K562 (cell line): Measurements from ENCODE around the gene PPHLN1. TPM values are rescaled to one million over a fixed set of nuclear protein-coding genes. Genes with fewer than 3 reads are reported as not detected.

Experiments used
- ATAC-seq: fragments of 200-7000 bp; cut with Tn5 transposase; 3 replicates; pipeline ENCODE4 v1.9.1; 2020; ENCODE audit warnings: moderate library complexity
- BruUV-seq: library from RNA; stranded (reverse); fragments of 400-500 nt; replicated peaks from 2 replicates; lab custom pipeline; 2021; lab: Mats Ljungman, UMichigan
- CTCF ChIA-PET: fragments of 300-600 bp; formaldehyde crosslinking; extraction: SDS; loops from one replicate; lab custom pipeline; 2021; ENCODE audit warnings: low intra/inter-chr PET ratio; lab: Yijun Ruan, JAX
- POLR2A ChIA-PET: fragments of 300-600, 350-650 bp; sonication (Branson Sonifier 250); formaldehyde crosslinking; extraction: SDS; loops from one replicate; lab custom pipeline; 2021; ENCODE audit warnings: antibody characterized with exemption, inconsistent platforms; lab: Yijun Ruan, JAX
- DNase-seq, 4 experiments: peaks; one replicate each; pipeline versions ENCODE4 v3.0.0 to v3.0.0-alpha.2; 2011 to 2018; ENCODE audit warnings: low spot score in 3 of 4, mixed read lengths in 3 of 4; ENCODE audit errors: extremely low read depth in 1 of 4
- FAIRE-seq: peaks from 2 replicates; lab custom pipeline; 2011; peaks lifted over from hg19 to GRCh38; lab: Jason Lieb, UNC
- H2AFZ ChIP-seq: 2 replicates; pipeline ENCODE4 v1.6.0; 2011; ENCODE audit warnings: low read depth, low read length, control low read depth, inconsistent platforms
- H3K27ac ChIP-seq: fragments of 200-600 bp; 3 replicates; pipeline ENCODE4 v1.8.0; 2011; ENCODE audit warnings: low read depth, mild to moderate bottlenecking, control low read depth, inconsistent platforms, low read length, moderate library complexity, mixed read lengths; ENCODE audit errors: extremely low read depth
- H3K27me3 ChIP-seq, 2 experiments: fragments of 300-600 bp in 1 of 2; 2 replicates in 1 of 2; 3 replicates in 1 of 2; pipeline versions ENCODE4 v1.6.0 to v1.8.0; 2011; ENCODE audit warnings: inconsistent platforms in 2 of 2, low read length in 2 of 2, mild to moderate bottlenecking in 1 of 2, mixed read lengths in 1 of 2, moderate library complexity in 1 of 2; ENCODE audit not compliant: control insufficient read depth in 2 of 2, insufficient read depth in 2 of 2
- H3K36me3 ChIP-seq: fragments of 300-600 bp; 3 replicates; pipeline ENCODE4 v1.8.0; 2011; ENCODE audit warnings: mild to moderate bottlenecking, low read length, inconsistent platforms; ENCODE audit not compliant: control insufficient read depth, insufficient read depth
- H3K4me1 ChIP-seq, 2 experiments: fragments of 200-600 bp in 1 of 2; replicated peaks in 1 of 2; 2 replicates in 1 of 2; 3 replicates in 1 of 2; pipeline versions ENCODE4 v1.5.1 to v1.8.0; 2011; ENCODE audit warnings: inconsistent platforms in 2 of 2, low read length in 2 of 2, mild to moderate bottlenecking in 1 of 2, mixed read lengths in 1 of 2, moderate library complexity in 1 of 2; ENCODE audit not compliant: control insufficient read depth in 2 of 2, insufficient read depth in 2 of 2
- H3K4me2 ChIP-seq: 2 replicates; pipeline ENCODE4 v1.6.1; 2011; ENCODE audit warnings: low read length, control low read depth, inconsistent platforms, mixed read lengths; ENCODE audit not compliant: insufficient read depth
- H3K4me3 ChIP-seq: fragments of 200-600 bp; sonication (generic), shearing (Covaris generic); 2 replicates; pipeline ENCODE4 v1.5.1; 2016; ENCODE audit warnings: control low read depth, inconsistent platforms
- H3K79me2 ChIP-seq: fragments of 200-600 bp; 3 replicates; pipeline ENCODE4 v1.8.0; 2011; ENCODE audit warnings: low read length, inconsistent platforms; ENCODE audit not compliant: control insufficient read depth, insufficient read depth
- H3K9ac ChIP-seq, 2 experiments: 2 replicates each; pipeline versions ENCODE4 v1.6.0 to v1.6.1; 2011; ENCODE audit warnings: low read depth in 2 of 2, low read length in 2 of 2, control low read depth in 1 of 2, inconsistent platforms in 1 of 2, mild to moderate bottlenecking in 1 of 2, mixed read lengths in 1 of 2; ENCODE audit not compliant: insufficient read depth in 1 of 2
- H3K9me1 ChIP-seq: one replicate; pipeline ENCODE4 v1.6.0; 2011; ENCODE audit warnings: inconsistent platforms, mild to moderate bottlenecking, low read length, moderate library complexity; ENCODE audit not compliant: control insufficient read depth, insufficient read depth
- H3K9me3 ChIP-seq: replicated peaks from 2 replicates; pipeline ENCODE4 v1.5.1; 2011; ENCODE audit warnings: low read depth, low read length, inconsistent platforms; ENCODE audit not compliant: control insufficient read depth, insufficient read depth
- H4K20me1 ChIP-seq: replicated peaks from 2 replicates; pipeline ENCODE4 v1.6.1; 2011; ENCODE audit warnings: low read length, inconsistent platforms, mixed read lengths; ENCODE audit not compliant: control insufficient read depth, insufficient read depth
- C11orf30 ChIP-seq: fragments of 450-650 bp; IDR thresholded peaks from 2 replicates; pipeline ENCODE4 v1.6.1; 2016; ENCODE audit warnings: low read depth, mild to moderate bottlenecking
- CAMTA2 ChIP-seq: fragments of 250-450 bp; sonication (Bioruptor Pico); conservative IDR thresholded peaks from 2 replicates; pipeline ENCODE4 v1.5.1; 2022
- HDAC6 ChIP-seq: IDR thresholded peaks from 2 replicates; pipeline ENCODE4 v1.6.1; 2012; ENCODE audit warnings: low read depth, mild to moderate bottlenecking, control low read depth, inconsistent platforms, low read length, moderate library complexity
- HINFP ChIP-seq: fragments of 450-650 bp; conservative IDR thresholded peaks from 2 replicates; pipeline ENCODE4 v1.6.1; 2016; ENCODE audit warnings: missing genetic modification characterization, low read depth, mild to moderate bottlenecking, control low read depth, missing compliant biosample characterization
- MAFK ChIP-seq: IDR thresholded peaks from 2 replicates; pipeline ENCODE4 v1.6.1; 2011; ENCODE audit warnings: low read length, improper control_type of control experiment
- MYC ChIP-seq, 2 experiments: fragments of 250-450 bp in 1 of 2; sonication (Bioruptor Pico) in 1 of 2; IDR thresholded peaks; 2 replicates each; pipeline versions ENCODE4 v1.5.1 to v1.6.1; 2012 to 2021; ENCODE audit warnings: low read depth in 2 of 2, borderline replicate concordance in 1 of 2, improper control_type of control experiment in 1 of 2, low read length in 1 of 2, mild to moderate bottlenecking in 1 of 2, moderate library complexity in 1 of 2
- NCOA6 ChIP-seq: fragments of 450-650 bp; IDR thresholded peaks from 2 replicates; pipeline ENCODE4 v1.6.1; 2017; ENCODE audit warnings: mild to moderate bottlenecking
- NEUROD1 ChIP-seq: fragments of 150-350 bp; IDR thresholded peaks from 2 replicates; pipeline ENCODE4 v1.6.1; 2014; ENCODE audit warnings: borderline replicate concordance, low read length, low read depth; ENCODE audit not compliant: partially characterized antibody
- NR2F6 ChIP-seq: fragments of 450-650 bp; formaldehyde crosslinking; IDR thresholded peaks from 2 replicates; pipeline ENCODE4 v1.4.0; 2020; ENCODE audit warnings: mild to moderate bottlenecking
- RBFOX2 ChIP-seq: fragments of 200-400 bp; formaldehyde crosslinking; IDR thresholded peaks from 2 replicates; pipeline ENCODE4 v1.6.1; 2017; ENCODE audit warnings: low read depth, mild to moderate bottlenecking, low read length, moderate library complexity
- SIRT6 ChIP-seq: IDR thresholded peaks from one replicate; pipeline ENCODE4 v1.6.1; 2012; ENCODE audit warnings: low read depth, mild to moderate bottlenecking, control low read depth, inconsistent platforms, low read length, moderate library complexity
- TSC22D4 ChIP-seq: fragments of 450-650 bp; IDR thresholded peaks from 2 replicates; pipeline ENCODE4 v1.6.1; 2016; ENCODE audit warnings: missing genetic modification characterization, missing biosample characterization, control low read depth
- TSHZ1 ChIP-seq: fragments of 250-450 bp; sonication (Bioruptor Pico); IDR thresholded peaks from 2 replicates; pipeline ENCODE4 v1.4.0; 2020; ENCODE audit warnings: mild to moderate bottlenecking, moderate library complexity
- ZNF518B ChIP-seq: fragments of 250-450 bp; sonication (Bioruptor Pico); IDR thresholded peaks from 2 replicates; pipeline ENCODE4 v1.5.0; 2021; ENCODE audit warnings: mild to moderate bottlenecking, moderate library complexity
- in situ Hi-C: fragments of 300-500 bp; cut with MboI; formaldehyde crosslinking; loops from 4 replicates; pipeline ENCODE4 v1.15.0; 2018; ENCODE audit warnings: inconsistent platforms, mixed read lengths
- intact Hi-C: fragments of 100-400 bp; cut with micrococcal nuclease; formaldehyde crosslinking; loops from 2 replicates; pipeline ENCODE4 v1.14.2; 2022
- polyA plus RNA-seq, 8 experiments: library from polyadenylated mRNA; depleted of rRNA in 4 of 8; stranded (reverse) in 5 of 8; unstranded in 3 of 8; fragments of >200 nt; fragmentation: Nextera tagmentation in 2 of 8; fragmentation: Illumina TruSeq in 1 of 8; extraction: Ambion mirVana in 2 of 8; extraction: Trizol in 1 of 8; gene quantifications; 2 replicates each; pipeline versions ENCODE4 v1.2.1 to v1.2.3, GENCODE V29; 2011 to 2014; ENCODE audit warnings: inconsistent platforms in 1 of 8, missing spikeins in 1 of 8
- total RNA-seq, 7 experiments: library from RNA; depleted of rRNA in 6 of 7; stranded (reverse); fragments of >200 nt in 6 of 7; fragmentation: Illumina TruSeq in 2 of 7; extraction: Trizol in 2 of 7; gene quantifications; 2 replicates each; pipeline versions ENCODE4 v1.2.1 to v1.2.3, GENCODE V29; 2011 to 2021; ENCODE audit warnings: low replicate concordance in 1 of 7

PPHLN1 gene
- total and polyA plus RNA-seq, 9 of the 15 experiments (the other 6 are each of a cell fraction or from before 2014, with no cell fraction given) = 66.3 to 112 (median 93.6) TPM

GRCh38 chr12:42322567-42322966 is 3.4 kb upstream of the PPHLN1 start:
- FAIRE-seq = no peak
- H2AFZ ChIP-seq = no peak overlapping the region
- no peaks in the 10 kb centered on the region for H3K27me3 ChIP-seq
- CTCF ChIA-PET = no interaction called here
- intact Hi-C loops = no loop called here
- no peak overlapping the region for H3K9ac ChIP-seq
- peaks cover 6 to 10% of the 10 kb centered on the region in 2 experiments for H3K4me1 ChIP-seq
- peaks cover 16% of the 10 kb centered on the region for H3K36me3 ChIP-seq
- H4K20me1 ChIP-seq = no peaks in the 10 kb centered on the region; the same call in 1 of the 2 replicates
- no peaks in the 10 kb centered on the region for H3K9me3 ChIP-seq
- TF ChIP-seq ZNF518B (CRISPR knock-in tag) = no peak
- no peak for TF ChIP-seq HDAC6
- no peak for TF ChIP-seq CAMTA2 (CRISPR knock-in tag)
- TF ChIP-seq TSHZ1 (CRISPR knock-in tag) = no peak
- TF ChIP-seq HINFP (tag) = no peak
- TF ChIP-seq C11orf30 = no peak
- TF ChIP-seq RBFOX2 = no peak
- TF ChIP-seq TSC22D4 (tag) = no peak
- no peak for TF ChIP-seq NR2F6
- TF ChIP-seq SIRT6 = no peak
- no peak for TF ChIP-seq MAFK
- TF ChIP-seq MYC (IDR thresholded peaks at IDR 0.05; ENCODE audit: low read depth, low read length) = no peak
- TF ChIP-seq MYC (CRISPR knock-in tag; IDR thresholded peaks at IDR 0.05; ENCODE audit: borderline replicate concordance, low read depth) = no peak
- no peak for TF ChIP-seq NEUROD1
- TF ChIP-seq NCOA6 = no peak
- POLR2A ChIA-PET = no interaction called here
- no peak for ATAC-seq
- peaks cover 32% of the 10 kb centered on the region for H3K79me2 ChIP-seq
- H3K9me1 ChIP-seq = no peaks in the 10 kb centered on the region
- BruUV-seq = no TSS peak
- H3K4me3 ChIP-seq = no peak overlapping the region
- no peak overlapping the region for H3K27ac ChIP-seq
- DNase-seq = no peak
- H3K4me2 ChIP-seq = no peak overlapping the region
- in situ Hi-C loops = no loop called here
